Measurements from ENCODE around the gene SEMA4F. TPM values are rescaled to one million over a fixed set of nuclear protein-coding genes. Genes with fewer than 3 reads are reported as not detected.

The SEMA4F gene
- total and polyA plus RNA-seq, 3 donors from 2014 or later, result 9.1 to 14.3 (median 13.3) TPM

DNA sequence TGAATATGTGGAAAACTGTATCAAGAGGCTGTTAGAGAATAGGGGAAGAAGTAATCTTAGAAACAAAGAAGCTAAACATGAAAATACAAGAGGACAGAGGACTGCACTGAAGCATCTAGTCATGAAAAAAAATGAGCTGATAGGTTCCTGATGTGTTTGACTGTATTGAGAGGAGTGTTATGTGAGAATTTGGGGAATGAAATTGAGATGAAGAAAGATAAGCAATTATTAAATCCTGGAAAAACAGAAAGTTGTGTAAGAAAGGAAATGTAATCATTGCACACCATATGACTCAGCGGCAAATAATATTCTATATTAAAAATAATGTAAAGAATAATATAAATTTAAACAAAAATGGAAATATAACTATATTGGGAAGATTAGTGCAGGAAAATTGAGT lies 71.2 kb downstream of the SEMA4F start:
- Histone ChIP-seq H3K4me1 (no peaks in the 10 kb centered on the region), H3K27ac (no peak overlapping the region), H3K9me3 (no peaks in the 10 kb centered on the region), H3K4me3 (no peak overlapping the region), H3K36me3 (ENCODE audit: low read depth, missing control alignments) (no peaks in the 10 kb centered on the region), H3K27me3 (no peaks in the 10 kb centered on the region)
- DNase-seq, result no peak
- 95 to 98% methylated on average over 1 of the region's 1 CpG for WGBS, 2 donors
- intact Hi-C loops (cut with DNase I; ENCODE audit: low total_unique reads), result no loop called here
- no peak for TF ChIP-seq POLR2A (IDR thresholded peaks at IDR 0.05)
- TF ChIP-seq, protein P1, sequence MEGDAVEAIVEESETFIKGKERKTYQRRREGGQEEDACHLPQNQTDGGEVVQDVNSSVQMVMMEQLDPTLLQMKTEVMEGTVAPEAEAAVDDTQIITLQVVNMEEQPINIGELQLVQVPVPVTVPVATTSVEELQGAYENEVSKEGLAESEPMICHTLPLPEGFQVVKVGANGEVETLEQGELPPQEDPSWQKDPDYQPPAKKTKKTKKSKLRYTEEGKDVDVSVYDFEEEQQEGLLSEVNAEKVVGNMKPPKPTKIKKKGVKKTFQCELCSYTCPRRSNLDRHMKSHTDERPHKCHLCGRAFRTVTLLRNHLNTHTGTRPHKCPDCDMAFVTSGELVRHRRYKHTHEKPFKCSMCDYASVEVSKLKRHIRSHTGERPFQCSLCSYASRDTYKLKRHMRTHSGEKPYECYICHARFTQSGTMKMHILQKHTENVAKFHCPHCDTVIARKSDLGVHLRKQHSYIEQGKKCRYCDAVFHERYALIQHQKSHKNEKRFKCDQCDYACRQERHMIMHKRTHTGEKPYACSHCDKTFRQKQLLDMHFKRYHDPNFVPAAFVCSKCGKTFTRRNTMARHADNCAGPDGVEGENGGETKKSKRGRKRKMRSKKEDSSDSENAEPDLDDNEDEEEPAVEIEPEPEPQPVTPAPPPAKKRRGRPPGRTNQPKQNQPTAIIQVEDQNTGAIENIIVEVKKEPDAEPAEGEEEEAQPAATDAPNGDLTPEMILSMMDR (IDR thresholded peaks at IDR 0.05), result no peak

DNA sequence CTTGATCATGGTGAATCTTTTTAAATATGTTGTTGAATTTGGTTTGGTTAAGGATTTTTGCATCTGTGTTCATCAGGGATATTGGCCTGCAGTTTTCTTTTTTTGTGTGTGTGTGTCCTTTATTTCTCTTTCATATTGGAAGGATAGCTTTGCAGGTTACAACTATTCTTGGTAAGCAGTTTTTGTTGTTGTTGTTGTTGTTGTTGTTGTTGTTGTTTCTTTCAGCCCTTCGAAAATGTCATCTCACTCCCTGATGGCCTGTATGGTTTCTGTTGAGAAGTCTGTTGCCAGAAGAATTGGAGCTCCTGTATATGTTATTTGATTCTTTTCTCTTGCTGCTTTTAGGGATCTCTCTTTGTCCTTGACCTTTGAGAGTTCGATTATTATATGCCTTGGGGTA lies 74.8 kb downstream of the SEMA4F start:
- intact Hi-C loops (cut with DNase I; ENCODE audit: low total_unique reads), result no loop called here
- DNase-seq, result no peak
- H3K4me3 ChIP-seq, result no peak overlapping the region
- H3K27ac ChIP-seq, result no peak overlapping the region
- 90 to 94% methylated on average over 2 of the region's 2 CpGs for WGBS, 2 donors
- TF ChIP-seq POLR2A (IDR thresholded peaks at IDR 0.05), result no peak
- TF ChIP-seq, protein P1 (IDR thresholded peaks at IDR 0.05), result no peak
- no peaks in the 10 kb centered on the region for H3K4me1 ChIP-seq
- no peaks in the 10 kb centered on the region for H3K27me3 ChIP-seq
- no peaks in the 10 kb centered on the region for H3K9me3 ChIP-seq
- H3K36me3 ChIP-seq (ENCODE audit: low read depth, missing control alignments), result no peaks in the 10 kb centered on the region

- TF ChIP-seq, protein P1 (IDR thresholded peaks at IDR 0.05), result no peak
- TF ChIP-seq POLR2A (IDR thresholded peaks at IDR 0.05), result no peak
- intact Hi-C loops (cut with DNase I; ENCODE audit: low total_unique reads), result no loop called here
- H3K36me3 ChIP-seq (ENCODE audit: low read depth, missing control alignments), result no peaks in the 10 kb centered on the region
- WGBS, 2 donors, result 95 to 98% methylated on average over 2 of the region's 2 CpGs
- H3K4me3 ChIP-seq, result no peak overlapping the region
- no peak for DNase-seq
- H3K9me3 ChIP-seq, result no peaks in the 10 kb centered on the region
- no peaks in the 10 kb centered on the region for H3K4me1 ChIP-seq
- H3K27ac ChIP-seq, result no peak overlapping the region
- H3K27me3 ChIP-seq, result no peaks in the 10 kb centered on the region
Observed at GRCh38 chr2:74730530-74730929, 76.5 kb downstream of the SEMA4F start.

Other genes with a start within 250 kb of the SEMA4F start
- 10 to 100 TPM; 10.4 to 15.7 TPM for gene C2orf81, start 232.6 kb upstream of the SEMA4F start, total RNA-seq
- gene C2orf81, start 232.6 kb upstream of the SEMA4F start, polyA plus RNA-seq (ENCODE audit: insufficient read depth, low read depth, low replicate concordance), result 23.1 TPM
- 10 to 100 TPM; 27.5 to 31.7 TPM for gene WDR54, start 232.5 kb upstream of the SEMA4F start, total RNA-seq
- 90.6 TPM for gene WDR54, start 232.5 kb upstream of the SEMA4F start, polyA plus RNA-seq (ENCODE audit: insufficient read depth, low read depth, low replicate concordance)
- 10 to 100 TPM; 11.1 to 12.8 TPM for gene RTKN, start 212.3 kb upstream of the SEMA4F start, total RNA-seq
- 8.8 TPM for gene RTKN, start 212.3 kb upstream of the SEMA4F start, polyA plus RNA-seq (ENCODE audit: insufficient read depth, low read depth, low replicate concordance)
- gene INO80B, start 199.2 kb upstream of the SEMA4F start, total RNA-seq, result 10 to 100 TPM; 23.1 to 27.9 TPM
- gene INO80B, start 199.2 kb upstream of the SEMA4F start, polyA plus RNA-seq (ENCODE audit: insufficient read depth, low read depth, low replicate concordance), result 59.3 TPM
- 10 to 100 TPM; 73.8 to 84.3 TPM for gene WBP1, start 195.8 kb upstream of the SEMA4F start, total RNA-seq
- gene WBP1, start 195.8 kb upstream of the SEMA4F start, polyA plus RNA-seq (ENCODE audit: insufficient read depth, low read depth, low replicate concordance), result 80.8 TPM
- 10 to 100 TPM; 44.8 to 45.7 TPM for gene MOGS, start 188.9 kb upstream of the SEMA4F start, total RNA-seq
- gene MOGS, start 188.9 kb upstream of the SEMA4F start, polyA plus RNA-seq (ENCODE audit: insufficient read depth, low read depth, low replicate concordance), result 41.3 TPM
- gene MRPL53, start 181.6 kb upstream of the SEMA4F start, total RNA-seq, result 10 to 100 TPM; 23.6 to 46.0 TPM
- gene MRPL53, start 181.6 kb upstream of the SEMA4F start, polyA plus RNA-seq (ENCODE audit: insufficient read depth, low read depth, low replicate concordance), result 64.8 TPM
- 10 to 100 TPM; 29.4 to 30.2 TPM for gene CCDC142, start 171.2 kb upstream of the SEMA4F start, total RNA-seq
- gene CCDC142, start 171.2 kb upstream of the SEMA4F start, polyA plus RNA-seq (ENCODE audit: insufficient read depth, low read depth, low replicate concordance), result 15.5 TPM
- 10 to 100 TPM; 30.1 to 36.2 TPM for gene TTC31, start 171.2 kb upstream of the SEMA4F start, total RNA-seq
- gene TTC31, start 171.2 kb upstream of the SEMA4F start, polyA plus RNA-seq (ENCODE audit: insufficient read depth, low read depth, low replicate concordance), result 19.6 TPM
- gene LBX2, start 154.6 kb upstream of the SEMA4F start, total RNA-seq, result 1 to 10 TPM in 1 of 2 donors, not detected in 1; 1.4 TPM
- 0.33 TPM for gene LBX2, start 154.6 kb upstream of the SEMA4F start, polyA plus RNA-seq (ENCODE audit: insufficient read depth, low read depth, low replicate concordance)
- gene PCGF1, start 146.6 kb upstream of the SEMA4F start, total RNA-seq, result 10 to 100 TPM; 17.0 to 20.1 TPM
- gene PCGF1, start 146.6 kb upstream of the SEMA4F start, polyA plus RNA-seq (ENCODE audit: insufficient read depth, low read depth, low replicate concordance), result 25.3 TPM
- 1 to 10 TPM; 1.3 to 4.5 TPM for gene TLX2, start 139.8 kb upstream of the SEMA4F start, total RNA-seq
- gene TLX2, start 139.8 kb upstream of the SEMA4F start, polyA plus RNA-seq (ENCODE audit: insufficient read depth, low read depth, low replicate concordance), result 1.1 TPM
- under 1 TPM in 1 of 2 donors, not detected in 1; 0.43 TPM for gene DQX1, start 128.0 kb upstream of the SEMA4F start, total RNA-seq
- gene DQX1, start 128.0 kb upstream of the SEMA4F start, polyA plus RNA-seq (ENCODE audit: insufficient read depth, low read depth, low replicate concordance), result 0.86 TPM
- gene AUP1, start 124.5 kb upstream of the SEMA4F start, total RNA-seq, result 100 to 1,000 TPM; 141 to 169 TPM
- gene AUP1, start 124.5 kb upstream of the SEMA4F start, polyA plus RNA-seq (ENCODE audit: insufficient read depth, low read depth, low replicate concordance), result 107 TPM
- gene HTRA2, start 124.3 kb upstream of the SEMA4F start, total RNA-seq, result 10 to 100 TPM; 36.5 to 46.8 TPM
- gene HTRA2, start 124.3 kb upstream of the SEMA4F start, polyA plus RNA-seq (ENCODE audit: insufficient read depth, low read depth, low replicate concordance), result 45.8 TPM
- gene LOXL3, start 100.3 kb upstream of the SEMA4F start, total RNA-seq, result 10 to 100 TPM; 13.1 to 15.2 TPM
- gene LOXL3, start 100.3 kb upstream of the SEMA4F start, polyA plus RNA-seq (ENCODE audit: insufficient read depth, low read depth, low replicate concordance), result 10.5 TPM
- 10 to 100 TPM; 11.2 to 19.3 TPM for gene DOK1, start 99.5 kb upstream of the SEMA4F start, total RNA-seq
- 9.3 TPM for gene DOK1, start 99.5 kb upstream of the SEMA4F start, polyA plus RNA-seq (ENCODE audit: insufficient read depth, low read depth, low replicate concordance)
- 10 to 100 TPM; 11.7 to 14.0 TPM for gene M1AP, start 5.9 kb upstream of the SEMA4F start, total RNA-seq
- 21.4 TPM for gene M1AP, start 5.9 kb upstream of the SEMA4F start, polyA plus RNA-seq (ENCODE audit: insufficient read depth, low read depth, low replicate concordance)
- gene HK2, start 179.9 kb downstream of the SEMA4F start, total RNA-seq, result 100 to 1,000 TPM; 142 to 164 TPM
- 83.5 TPM for gene HK2, start 179.9 kb downstream of the SEMA4F start, polyA plus RNA-seq (ENCODE audit: insufficient read depth, low read depth, low replicate concordance)